Measurements from ENCODE around the gene ROPN1.
"Not testable (repeated sequence)": the region's sequence is repeated elsewhere in the genome, so short reads cannot be mapped to it uniquely, and the experiment has no call there.

Gene ROPN1

GRCh38 chr3:123993818-123994217 lies 1.9 kb upstream of the ROPN1 start:
- no peak for DNase-seq (ENCODE audit: low read depth)

- no peak for DNase-seq (ENCODE audit: low read depth)
Measured at GRCh38 chr3:123986427-123986826, 5.5 kb downstream of the ROPN1 start.

- no peak for DNase-seq (ENCODE audit: low read depth)
Measured at GRCh38 chr3:123984957-123985356, 7.0 kb downstream of the ROPN1 start.

- no peak for DNase-seq (ENCODE audit: low read depth)
Measured at GRCh38 chr3:123984350-123984749, 7.6 kb downstream of the ROPN1 start.

GRCh38 chr3:123981317-123981716 lies 10.6 kb downstream of the ROPN1 start:
- DNase-seq (ENCODE audit: low read depth), result not testable (repeated sequence)

GRCh38 chr3:123980539-123980938 lies 11.4 kb downstream of the ROPN1 start:
- DNase-seq (ENCODE audit: low read depth), result no peak

GRCh38 chr3:123979525-123980501 lies 12.1 kb downstream of the ROPN1 start:
- not testable (repeated sequence) for DNase-seq (ENCODE audit: low read depth)

GRCh38 chr3:123976904-123977303 lies 15.0 kb downstream of the ROPN1 start:
- not testable (repeated sequence) for DNase-seq (ENCODE audit: low read depth)

- not testable (repeated sequence) for DNase-seq (ENCODE audit: low read depth)
Measured at GRCh38 chr3:123976181-123976898, 15.6 kb downstream of the ROPN1 start.

- DNase-seq (ENCODE audit: low read depth), result not testable (repeated sequence)
Measured at GRCh38 chr3:123975030-123975429, 16.9 kb downstream of the ROPN1 start.

GRCh38 chr3:123971406-123971805 lies 20.5 kb downstream of the ROPN1 start:
- no peak for DNase-seq (ENCODE audit: low read depth)

GRCh38 chr3:123967260-123967659 lies 24.7 kb downstream of the ROPN1 start:
- not testable (repeated sequence) for DNase-seq (ENCODE audit: low read depth)

GRCh38 chr3:123966799-123967198 lies 25.1 kb downstream of the ROPN1 start:
- DNase-seq (ENCODE audit: low read depth), result not testable (repeated sequence)

GRCh38 chr3:123964793-123965192 lies 27.1 kb downstream of the ROPN1 start:
- not testable (repeated sequence) for DNase-seq (ENCODE audit: low read depth)

- DNase-seq (ENCODE audit: low read depth), result no peak
Measured at GRCh38 chr3:123961508-123961856, 30.4 kb downstream of the ROPN1 start.

- DNase-seq (ENCODE audit: low read depth), result peak; percentile 55
Measured at GRCh38 chr3:123960781-123961507, 31.0 kb downstream of the ROPN1 start, which contains the start of gene CCDC14. CCDC14 (minus strand) TSS chr3:123961229; CDS start chr3:123961173, 56 bp downstream.

GRCh38 chr3:123953735-123954134 lies 38.2 kb downstream of the ROPN1 start:
- no peak for DNase-seq (ENCODE audit: low read depth)

- no peak for DNase-seq (ENCODE audit: low read depth)
Measured at GRCh38 chr3:123952844-123953520, 38.9 kb downstream of the ROPN1 start.

- DNase-seq (ENCODE audit: low read depth), result no peak
Measured at GRCh38 chr3:123951522-123952447, 40.1 kb downstream of the ROPN1 start.

- DNase-seq (ENCODE audit: low read depth), result no peak
Measured at GRCh38 chr3:123949641-123950040, 42.3 kb downstream of the ROPN1 start.

Measured in activated T-cell treated with anti-CD3 and anti-CD28 coated beads for 1 hour (primary cell).